ENCODE results near the gene RPTOR. TPM values are rescaled to one million over a fixed set of nuclear protein-coding genes. Genes with fewer than 3 reads are reported as not detected.

The RPTOR gene
- total and polyA plus RNA-seq, 10 of the 15 experiments (the other 5 are each of a cell fraction or from before 2014, with no cell fraction given), result 0.18 to 32.1 (median 7.8) TPM

- TF ChIP-seq NR2F1 (conservative IDR thresholded peaks at IDR 0.05) (no peak), WRNIP1 (IDR thresholded peaks at IDR 0.05; ENCODE audit: borderline replicate concordance, low read depth, low read length) (no peak)
- Histone ChIP-seq H3K4me3 (no peak overlapping the region), H3K4me1 (ENCODE audit: control insufficient read depth, insufficient read depth, low read length) (peaks cover 5% of the 10 kb centered on the region), H3K9me3 (replicated peaks; ENCODE audit: control insufficient read depth, insufficient read depth, low read length) (no peaks in the 10 kb centered on the region), H3K9ac (ENCODE audit: control insufficient read depth, insufficient read depth, low read length) (no peak overlapping the region), H3K27ac (ENCODE audit: control insufficient read depth, insufficient read depth) (no peak overlapping the region), H3K4me2 (ENCODE audit: control insufficient read depth, insufficient read depth) (no peak overlapping the region), H3K27me3 (replicated peaks in 1 of 2; ENCODE audit: control insufficient read depth in 2 of 2, insufficient read depth in 2 of 2, low read length in 1 of 2) (no peaks in the 10 kb centered on the region), H3K79me2 (ENCODE audit: control insufficient read depth, insufficient read depth, low read length) (no peaks in the 10 kb centered on the region), H2AFZ (ENCODE audit: control insufficient read depth, low read depth, low read length) (no peak overlapping the region), H3K36me3 (ENCODE audit: control insufficient read depth in 2 of 2, insufficient read depth in 2 of 2, low read length in 1 of 2) (peaks cover 0 to 17% of the 10 kb centered on the region in 2 experiments; a peak in 2 of 4 replicates), H4K20me1 (ENCODE audit: control insufficient read depth, insufficient read depth) (no peaks in the 10 kb centered on the region)
- no TSS peak for BruUV-seq (replicated peaks)
- 95% methylated on average over 34 of the region's 36 CpGs for WGBS (ENCODE audit: insufficient coverage, insufficient replicate concordance, low lambda C conversion rate, missing lambda C conversion rate)
- no peak for DNase-seq (ENCODE audit: low read depth, low spot score)
- in situ Hi-C loops (cut with MboI) (no loop called here), intact Hi-C loops (cut with micrococcal nuclease; ENCODE audit: unreplicated experiment) (no loop called here)
- ATAC-seq, result no peak
- ChIA-PET SMC1A (ENCODE audit: uncharacterized antibody, unreplicated experiment) (no interaction called here), RAD21 (ENCODE audit: unreplicated experiment) (no interaction called here), POLR2A (no interaction called here), CTCF (no interaction called here)
- FAIRE-seq, result no peak
These were observed 280.2 kb downstream of the RPTOR start for GRCh38 chr17:80824549-80825470.

- Histone ChIP-seq H3K79me2 (ENCODE audit: control insufficient read depth, insufficient read depth, low read length) (no peaks in the 10 kb centered on the region), H3K4me1 (ENCODE audit: control insufficient read depth, insufficient read depth, low read length) (peaks cover 5% of the 10 kb centered on the region), H3K9ac (ENCODE audit: control insufficient read depth, insufficient read depth, low read length) (no peak overlapping the region), H3K36me3 (ENCODE audit: control insufficient read depth in 2 of 2, insufficient read depth in 2 of 2, low read length in 1 of 2) (peaks cover 0 to 17% of the 10 kb centered on the region in 2 experiments; a peak in 2 of 4 replicates), H3K9me3 (replicated peaks; ENCODE audit: control insufficient read depth, insufficient read depth, low read length) (no peaks in the 10 kb centered on the region), H4K20me1 (ENCODE audit: control insufficient read depth, insufficient read depth) (no peaks in the 10 kb centered on the region), H3K4me2 (ENCODE audit: control insufficient read depth, insufficient read depth) (no peak overlapping the region), H3K27ac (ENCODE audit: control insufficient read depth, insufficient read depth) (no peak overlapping the region), H2AFZ (ENCODE audit: control insufficient read depth, low read depth, low read length) (no peak overlapping the region), H3K27me3 (replicated peaks in 1 of 2; ENCODE audit: control insufficient read depth in 2 of 2, insufficient read depth in 2 of 2, low read length in 1 of 2) (no peaks in the 10 kb centered on the region), H3K4me3 (no peak overlapping the region)
- DNase-seq (ENCODE audit: low read depth, low spot score), result no peak
- no peak for FAIRE-seq
- ChIA-PET RAD21 (ENCODE audit: unreplicated experiment) (no interaction called here), SMC1A (ENCODE audit: uncharacterized antibody, unreplicated experiment) (no interaction called here), POLR2A (no interaction called here), CTCF (no interaction called here)
- intact Hi-C loops (cut with micrococcal nuclease; ENCODE audit: unreplicated experiment) (no loop called here), in situ Hi-C loops (cut with MboI) (no loop called here)
- BruUV-seq (replicated peaks), result no TSS peak
- no peak for TF ChIP-seq ATF7 (IDR thresholded peaks at IDR 0.05; ENCODE audit: low read depth)
- TF ChIP-seq BCL11A (IDR thresholded peaks at IDR 0.05; ENCODE audit: low read depth, low read length), result no peak
- 91% methylated on average over 28 of the region's 28 CpGs for WGBS (ENCODE audit: insufficient coverage, insufficient replicate concordance, low lambda C conversion rate, missing lambda C conversion rate)
- ATAC-seq, result no peak
These were observed 281.1 kb downstream of the RPTOR start for GRCh38 chr17:80825471-80826345.
